Retinal pigment epithelial cell (primary cell): ENCODE measurements around the gene MTAP.

ENCODE experiments used
- DNase-seq: peaks from one replicate; pipeline ENCODE4 v3.0.0-alpha.2; 2010; ENCODE audit warnings: low read depth
- H3K4me3 ChIP-seq: 2 replicates; pipeline ENCODE4 v1.5.1; 2011; ENCODE audit warnings: mild to moderate bottlenecking, low read length, control low read depth, moderate library complexity
- TF ChIP-seq, protein P1 (sequence below): conservative IDR thresholded peaks from 2 replicates; pipeline ENCODE4 v1.5.1; 2011; ENCODE audit warnings: low read depth, low read length, control low read depth, inconsistent platforms

Gene MTAP

DNA sequence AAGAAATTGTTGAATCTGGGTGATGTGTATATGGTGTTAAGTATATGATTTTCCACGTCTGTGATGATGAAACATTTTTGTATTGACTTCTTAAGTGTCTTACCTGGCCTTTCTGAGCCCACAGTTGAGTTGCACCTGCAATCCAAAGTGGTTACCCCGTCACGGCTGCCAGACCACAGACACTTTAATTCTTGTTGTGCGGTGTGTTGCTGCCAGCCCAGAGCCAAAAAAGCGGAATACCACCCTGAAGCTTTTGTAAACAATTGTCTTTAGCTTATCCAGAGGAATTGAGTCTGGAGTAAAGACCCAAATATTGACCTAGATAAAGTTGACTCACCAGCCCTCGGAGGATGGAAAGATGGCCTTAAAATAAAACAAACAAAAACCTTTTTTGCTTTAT is 35.1 kb downstream of the MTAP start:
- TF ChIP-seq, protein P1, sequence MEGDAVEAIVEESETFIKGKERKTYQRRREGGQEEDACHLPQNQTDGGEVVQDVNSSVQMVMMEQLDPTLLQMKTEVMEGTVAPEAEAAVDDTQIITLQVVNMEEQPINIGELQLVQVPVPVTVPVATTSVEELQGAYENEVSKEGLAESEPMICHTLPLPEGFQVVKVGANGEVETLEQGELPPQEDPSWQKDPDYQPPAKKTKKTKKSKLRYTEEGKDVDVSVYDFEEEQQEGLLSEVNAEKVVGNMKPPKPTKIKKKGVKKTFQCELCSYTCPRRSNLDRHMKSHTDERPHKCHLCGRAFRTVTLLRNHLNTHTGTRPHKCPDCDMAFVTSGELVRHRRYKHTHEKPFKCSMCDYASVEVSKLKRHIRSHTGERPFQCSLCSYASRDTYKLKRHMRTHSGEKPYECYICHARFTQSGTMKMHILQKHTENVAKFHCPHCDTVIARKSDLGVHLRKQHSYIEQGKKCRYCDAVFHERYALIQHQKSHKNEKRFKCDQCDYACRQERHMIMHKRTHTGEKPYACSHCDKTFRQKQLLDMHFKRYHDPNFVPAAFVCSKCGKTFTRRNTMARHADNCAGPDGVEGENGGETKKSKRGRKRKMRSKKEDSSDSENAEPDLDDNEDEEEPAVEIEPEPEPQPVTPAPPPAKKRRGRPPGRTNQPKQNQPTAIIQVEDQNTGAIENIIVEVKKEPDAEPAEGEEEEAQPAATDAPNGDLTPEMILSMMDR, result no peak
- no peak for DNase-seq
- H3K4me3 ChIP-seq, result no peak overlapping the region

DNA sequence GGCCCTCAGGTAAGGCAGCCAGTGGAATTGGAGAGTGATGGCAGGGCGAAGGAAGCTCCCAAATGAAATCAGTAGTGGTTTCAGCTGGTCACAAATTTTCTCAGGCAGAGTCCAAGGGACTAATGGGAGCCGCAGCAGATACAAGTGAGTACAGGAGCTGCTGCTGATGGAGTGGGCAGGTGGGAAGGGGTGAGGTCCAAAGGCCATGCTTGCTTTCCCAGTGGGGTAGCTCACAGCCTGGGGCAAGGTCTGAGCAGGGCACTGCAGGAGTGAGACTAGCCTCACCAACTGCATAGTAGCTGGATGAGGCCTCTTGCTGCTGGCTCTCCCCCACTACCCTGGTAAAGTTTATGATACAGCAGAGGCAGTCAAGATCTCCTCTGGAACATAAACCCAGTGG is 38.2 kb downstream of the MTAP start:
- no peak overlapping the region for H3K4me3 ChIP-seq
- TF ChIP-seq, protein P1, result no peak
- no peak for DNase-seq

DNA sequence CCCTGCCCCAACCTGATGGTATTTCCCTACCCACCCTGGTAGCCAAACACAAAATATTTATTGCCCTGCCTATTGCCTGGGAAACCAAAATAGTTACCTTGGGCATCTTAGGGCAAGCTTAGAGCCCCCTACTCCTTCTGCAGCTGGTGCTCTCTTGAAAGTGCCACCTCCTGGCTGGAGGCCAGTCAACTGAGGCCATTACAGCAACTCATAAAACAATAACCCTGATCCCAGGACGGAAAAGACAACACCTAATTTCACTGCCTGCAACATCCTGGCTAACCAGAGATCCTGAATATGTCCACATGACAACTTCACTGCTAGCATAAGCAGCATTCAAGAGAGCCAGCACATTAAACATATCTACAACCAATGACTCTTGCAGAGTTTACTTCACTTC is 38.7 kb downstream of the MTAP start:
- TF ChIP-seq, protein P1, result no peak
- no peak for DNase-seq
- H3K4me3 ChIP-seq, result no peak overlapping the region

DNA sequence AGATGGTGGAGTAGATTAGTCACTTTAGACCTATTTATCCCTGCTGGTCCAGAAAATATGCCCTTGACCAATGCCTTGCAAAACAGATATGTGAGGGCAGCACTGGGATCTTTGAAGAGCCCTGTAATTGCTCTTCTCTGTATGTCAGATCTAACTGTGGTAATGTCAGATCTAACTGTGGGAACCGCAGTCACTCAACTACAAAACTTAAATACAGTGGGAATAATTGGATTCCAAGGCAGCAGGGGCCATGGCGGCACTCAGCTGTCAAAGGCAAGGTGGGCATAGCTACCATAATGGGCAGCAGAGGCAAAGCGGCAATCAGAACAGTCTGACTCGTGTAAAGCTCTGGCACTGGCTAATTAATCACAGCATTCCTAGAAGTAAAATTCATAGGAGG is 46.2 kb downstream of the MTAP start:
- no peak overlapping the region for H3K4me3 ChIP-seq
- TF ChIP-seq, protein P1, result no peak
- DNase-seq, result no peak

DNA sequence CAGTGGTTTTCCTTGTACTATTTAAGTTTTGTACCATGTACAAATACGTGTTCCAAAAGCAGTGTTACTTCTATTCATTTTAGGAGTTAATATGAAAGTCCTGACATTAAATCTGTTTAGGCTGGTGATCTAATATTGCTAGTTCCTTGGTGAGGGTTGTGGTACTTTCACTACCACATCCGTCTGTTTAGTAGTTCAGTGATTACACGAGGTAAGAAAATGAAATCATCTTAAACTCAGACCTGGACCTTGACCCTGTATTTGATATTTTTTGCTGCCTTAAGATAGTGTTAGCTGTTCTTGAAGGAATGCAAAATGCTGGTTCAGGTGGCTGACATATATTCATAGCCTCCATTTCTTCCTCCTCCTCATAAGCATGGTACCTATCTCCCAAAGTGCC is 50.3 kb downstream of the MTAP start:
- TF ChIP-seq, protein P1, result no peak
- no peak for DNase-seq

DNA sequence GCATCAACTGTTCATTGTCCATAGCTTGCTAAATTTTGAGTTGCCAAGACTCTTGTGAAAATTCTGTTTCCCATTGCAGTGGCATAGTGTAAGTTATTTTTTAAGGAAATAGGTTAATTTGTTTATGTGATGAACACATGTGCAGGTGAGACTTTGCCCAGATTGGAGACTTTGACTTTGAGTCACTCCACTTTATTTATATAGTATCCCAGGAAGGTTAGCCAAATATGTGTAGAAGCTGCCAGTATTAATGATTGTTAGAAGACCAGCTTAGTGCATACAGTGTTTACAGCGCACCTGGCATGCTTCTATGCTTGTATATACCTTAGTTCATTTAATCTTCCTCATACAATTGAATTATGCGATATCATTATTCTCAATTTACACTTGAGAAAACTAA is 51.0 kb downstream of the MTAP start:
- TF ChIP-seq, protein P1, result no peak
- no peak for DNase-seq
- H3K4me3 ChIP-seq, result no peak overlapping the region

More for the DNA sequence above, 50.3 kb downstream of the MTAP start:
- no peak overlapping the region for H3K4me3 ChIP-seq

DNA sequence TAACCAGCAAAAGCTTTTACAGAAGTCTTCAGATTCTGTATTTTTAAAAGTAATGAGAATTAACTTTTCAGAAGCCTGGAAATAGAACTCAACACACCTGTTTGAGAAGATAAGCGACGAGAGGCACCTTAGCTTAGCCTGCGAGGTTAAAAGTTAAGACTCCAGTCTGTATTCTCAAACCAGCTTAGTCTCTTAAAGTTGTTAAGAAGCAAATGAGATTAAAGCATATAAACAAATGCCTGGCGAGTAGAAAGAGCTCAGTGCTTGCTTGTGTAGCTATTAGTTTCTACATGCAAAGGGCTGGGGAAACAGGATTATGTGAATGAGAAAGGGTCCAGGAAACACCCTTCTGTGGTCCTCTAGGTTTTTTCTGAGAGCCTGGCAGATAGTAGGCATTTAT is 51.7 kb downstream of the MTAP start:
- peak overlapping the region; percentile 25 for H3K4me3 ChIP-seq
- TF ChIP-seq, protein P1, result no peak
- peak; percentile 65 for DNase-seq
